Loucy (cell line): ENCODE measurements around the gene CYP21A2.
"Not testable (repeated sequence)": the region's sequence is repeated elsewhere in the genome, so short reads cannot be mapped to it uniquely, and the experiment has no call there.

Experiments
- H2AFZ ChIP-seq: fragments of 200-600 bp; sonication (generic); 2 replicates; pipeline ENCODE4 v1.6.0; 2016; ENCODE audit warnings: antibody characterized with exemption, mild to moderate bottlenecking, low read length, moderate library complexity
- H3F3A ChIP-seq: fragments of 200-600 bp; 2 replicates; pipeline ENCODE4 v1.6.0; 2016; ENCODE audit warnings: antibody characterized with exemption, low read depth, mild to moderate bottlenecking
- H3K27me3 ChIP-seq: fragments of 200-600 bp; sonication (generic); 2 replicates; pipeline ENCODE4 v1.6.1; 2014; ENCODE audit warnings: low read length, mild to moderate bottlenecking; ENCODE audit not compliant: insufficient read depth, poor library complexity, severe bottlenecking
- H3K36me3 ChIP-seq: fragments of 200-600 bp; sonication (generic); 2 replicates; pipeline ENCODE4 v1.6.1; 2016; ENCODE audit warnings: low read length; ENCODE audit not compliant: insufficient read depth
- H3K4me1 ChIP-seq: fragments of 200-600 bp; sonication (generic); 2 replicates; pipeline ENCODE4 v1.5.1; 2014; ENCODE audit warnings: low read length, mild to moderate bottlenecking; ENCODE audit not compliant: insufficient read depth, poor library complexity, severe bottlenecking
- H3K4me2 ChIP-seq: fragments of 200-600 bp; sonication (generic); 2 replicates; pipeline ENCODE4 v1.6.0; 2014; ENCODE audit warnings: antibody characterized with exemption, low read length, low read depth, mild to moderate bottlenecking; ENCODE audit not compliant: poor library complexity, severe bottlenecking
- H3K4me3 ChIP-seq: fragments of 200-600 bp; sonication (generic); 2 replicates; pipeline ENCODE4 v1.5.1; 2014; ENCODE audit warnings: low read length, mild to moderate bottlenecking, mixed read lengths; ENCODE audit not compliant: poor library complexity, severe bottlenecking
- H3K79me2 ChIP-seq: fragments of 200-600 bp; sonication (generic); 2 replicates; pipeline ENCODE4 v1.6.1; 2014; ENCODE audit warnings: low read length; ENCODE audit not compliant: insufficient read depth
- H3K9ac ChIP-seq: fragments of 200-600 bp; sonication (generic); 2 replicates; pipeline ENCODE4 v1.6.0; 2014; ENCODE audit warnings: mild to moderate bottlenecking, low read depth, low read length, moderate library complexity; ENCODE audit not compliant: poor library complexity, severe bottlenecking
- H3K9me2 ChIP-seq: fragments of 200-600 bp; sonication (generic); replicated peaks from 2 replicates; pipeline ENCODE4 v1.6.1; 2016; ENCODE audit warnings: low read depth, low read length, mixed read lengths
- H3K9me3 ChIP-seq: fragments of 200-600 bp; sonication (generic); 2 replicates; pipeline ENCODE4 v1.6.1; 2014; ENCODE audit warnings: mild to moderate bottlenecking, antibody characterized with exemption, low read length, low read depth; ENCODE audit not compliant: insufficient read depth
- H4K20me1 ChIP-seq: fragments of 200-600 bp; sonication (generic); 2 replicates; pipeline ENCODE4 v1.6.0; 2014; ENCODE audit warnings: antibody characterized with exemption, low read length, mild to moderate bottlenecking; ENCODE audit not compliant: insufficient read depth, poor library complexity, severe bottlenecking

The CYP21A2 gene

DNA sequence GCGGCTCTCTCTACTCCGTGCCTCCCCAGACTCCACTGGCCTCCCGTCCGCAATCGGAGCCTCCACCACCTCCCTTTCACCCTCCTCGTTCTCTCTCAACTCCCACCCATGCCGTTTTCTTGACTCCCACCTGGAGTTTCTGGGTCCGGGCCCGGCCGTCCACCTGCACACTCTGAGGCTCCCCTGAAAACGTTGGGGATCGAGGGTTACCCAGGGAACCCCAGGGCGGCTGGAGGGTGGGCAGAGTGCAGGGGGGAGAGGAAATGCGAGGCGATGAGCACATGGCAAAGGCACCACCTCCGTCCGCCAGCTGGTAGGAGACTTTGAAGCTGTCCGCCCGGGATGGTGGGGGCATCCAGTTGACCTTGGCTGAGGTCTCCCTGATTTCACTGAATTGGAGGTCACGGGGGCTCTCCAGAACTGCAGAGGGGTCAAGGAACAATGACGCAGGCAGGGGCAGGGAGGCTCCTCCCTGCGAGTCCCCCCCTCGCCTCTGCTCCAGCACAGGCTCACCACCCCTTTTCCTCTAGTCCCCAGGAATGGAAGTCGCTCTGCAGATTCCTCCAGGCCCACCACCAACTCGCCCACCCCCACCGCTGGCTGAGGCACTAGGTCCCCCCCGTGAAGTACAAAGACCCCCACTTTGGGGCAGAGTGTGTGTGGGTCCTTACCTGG lies 27.2 kb upstream of the CYP21A2 start:
- H3K4me1 ChIP-seq, H3K9ac ChIP-seq: not testable (repeated sequence)

DNA sequence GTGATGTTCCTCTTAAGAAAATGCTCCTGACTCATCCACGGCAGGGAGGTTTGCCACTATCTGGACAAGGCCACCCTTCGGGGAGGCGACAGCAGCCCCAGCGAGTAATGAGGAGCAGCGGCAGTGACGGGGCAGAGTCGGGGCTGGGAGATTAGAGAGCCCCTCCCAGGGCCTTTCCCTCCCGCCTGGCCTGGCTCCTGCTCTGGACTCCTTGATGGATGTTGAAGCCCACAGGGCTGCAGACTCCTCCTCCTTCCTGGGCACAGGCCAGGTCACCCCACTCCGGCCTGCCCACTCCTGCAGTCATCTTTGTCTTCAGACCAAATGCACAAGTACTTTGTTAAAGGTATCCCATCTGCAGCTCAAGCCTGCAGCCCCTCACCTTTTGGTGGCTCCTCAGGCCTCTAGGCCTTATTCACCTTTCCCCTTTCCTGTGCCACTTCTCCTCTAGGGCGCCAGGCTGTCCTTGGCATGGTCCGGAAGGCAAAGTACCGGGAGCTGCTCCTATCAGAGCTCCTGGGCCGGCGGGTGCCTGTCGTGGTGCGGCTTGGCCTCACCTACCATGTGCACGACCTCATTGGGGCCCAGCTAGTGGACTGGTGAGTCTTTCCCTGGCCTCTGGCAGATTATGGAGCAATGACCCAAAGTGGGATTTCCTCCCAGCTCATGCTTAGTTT lies 25.1 kb upstream of the CYP21A2 start:
- not testable (repeated sequence) for H4K20me1 ChIP-seq, H3K4me2 ChIP-seq, H3K9me3 ChIP-seq, H3K79me2 ChIP-seq, H2AFZ ChIP-seq, H3K4me1 ChIP-seq, H3K36me3 ChIP-seq, H3K27me3 ChIP-seq, H3F3A ChIP-seq, H3K9me2 ChIP-seq, H3K9ac ChIP-seq, H3K4me3 ChIP-seq

More for the DNA sequence above, 27.2 kb upstream of the CYP21A2 start:
- not testable (repeated sequence) for H3K4me3 ChIP-seq, H3K4me2 ChIP-seq, H3K79me2 ChIP-seq, H3K27me3 ChIP-seq, H2AFZ ChIP-seq, H3K36me3 ChIP-seq, H3K9me2 ChIP-seq, H3K9me3 ChIP-seq, H3F3A ChIP-seq, H4K20me1 ChIP-seq

DNA sequence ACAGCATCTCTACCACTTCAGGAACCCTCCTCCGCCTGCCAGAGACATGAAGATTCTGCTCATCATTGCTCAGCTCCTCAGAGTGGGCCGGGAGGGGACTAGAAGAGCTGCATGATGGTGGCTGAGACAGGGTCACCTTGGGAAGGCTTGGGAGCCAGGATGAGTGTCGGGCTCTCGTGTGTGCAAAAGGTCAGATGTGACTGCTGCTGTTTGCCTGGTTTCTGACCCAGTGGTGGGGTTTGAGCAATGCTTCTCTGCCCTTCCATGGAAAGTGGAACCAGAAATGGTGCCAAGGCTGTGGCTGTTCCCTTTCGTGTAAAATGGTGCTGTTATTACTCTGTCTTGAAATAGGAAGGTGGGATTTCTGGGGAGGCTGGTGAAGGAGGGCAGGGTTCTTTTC lies 24.5 kb upstream of the CYP21A2 start:
- H3K36me3 ChIP-seq, H3K79me2 ChIP-seq, H3K9me2 ChIP-seq, H3K27me3 ChIP-seq, H3K4me3 ChIP-seq, H3K9ac ChIP-seq, H3K9me3 ChIP-seq, H2AFZ ChIP-seq, H3F3A ChIP-seq, H3K4me1 ChIP-seq, H4K20me1 ChIP-seq, H3K4me2 ChIP-seq: not testable (repeated sequence)

DNA sequence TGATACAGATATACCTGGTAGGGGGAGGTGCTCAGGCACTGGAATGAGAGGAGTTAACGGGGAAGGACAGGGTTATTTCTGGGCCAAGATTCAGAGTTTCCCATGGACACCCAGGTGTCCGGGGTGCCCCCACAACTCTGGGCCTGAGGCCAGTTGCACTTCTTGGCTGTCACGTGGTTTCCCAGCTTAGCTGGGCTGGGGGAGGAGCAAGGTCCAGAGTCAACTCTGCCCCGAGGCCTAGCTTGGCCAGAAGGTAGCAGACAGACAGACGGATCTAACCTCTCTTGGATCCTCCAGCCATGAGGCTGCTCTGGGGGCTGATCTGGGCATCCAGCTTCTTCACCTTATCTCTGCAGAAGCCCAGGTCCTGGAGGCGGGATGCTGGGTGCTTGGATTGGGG lies 23.7 kb upstream of the CYP21A2 start, which contains the start of gene C4B:
Gene C4B, plus strand, starts transcription at position 249 of the 400 bp plus-strand sequence. Its CDS starts 51 bp downstream, at position 300.
- H3K9me3 ChIP-seq, H3K27me3 ChIP-seq, H3K9me2 ChIP-seq, H3K79me2 ChIP-seq, H4K20me1 ChIP-seq, H3K9ac ChIP-seq, H3K4me2 ChIP-seq, H3K36me3 ChIP-seq, H3K4me1 ChIP-seq, H3F3A ChIP-seq, H3K4me3 ChIP-seq, H2AFZ ChIP-seq: not testable (repeated sequence)

DNA sequence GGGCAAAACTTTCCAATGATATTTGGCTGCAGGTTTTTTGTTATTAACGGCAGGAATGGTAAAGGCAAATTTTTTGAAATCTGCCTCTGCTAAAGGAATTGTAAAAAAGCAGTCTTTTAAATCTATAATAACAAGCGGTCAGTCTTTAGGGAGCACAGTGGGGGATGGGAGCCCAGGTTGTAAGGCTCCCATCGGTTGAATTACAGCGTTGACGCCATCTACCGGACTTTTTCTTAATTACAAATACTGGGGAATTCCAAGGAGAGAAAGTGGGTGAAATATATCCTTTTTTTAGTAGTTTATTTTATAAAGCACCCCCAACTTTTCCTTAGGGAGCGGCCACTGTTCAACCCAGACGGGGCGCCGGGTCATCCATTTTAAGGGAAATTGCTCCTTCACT lies 16.1 kb upstream of the CYP21A2 start:
- not testable (repeated sequence) for H4K20me1 ChIP-seq, H3K4me1 ChIP-seq, H3K4me2 ChIP-seq, H3K36me3 ChIP-seq, H3F3A ChIP-seq, H3K9me3 ChIP-seq, H3K79me2 ChIP-seq, H3K9ac ChIP-seq, H3K4me3 ChIP-seq, H3K9me2 ChIP-seq, H2AFZ ChIP-seq, H3K27me3 ChIP-seq

DNA sequence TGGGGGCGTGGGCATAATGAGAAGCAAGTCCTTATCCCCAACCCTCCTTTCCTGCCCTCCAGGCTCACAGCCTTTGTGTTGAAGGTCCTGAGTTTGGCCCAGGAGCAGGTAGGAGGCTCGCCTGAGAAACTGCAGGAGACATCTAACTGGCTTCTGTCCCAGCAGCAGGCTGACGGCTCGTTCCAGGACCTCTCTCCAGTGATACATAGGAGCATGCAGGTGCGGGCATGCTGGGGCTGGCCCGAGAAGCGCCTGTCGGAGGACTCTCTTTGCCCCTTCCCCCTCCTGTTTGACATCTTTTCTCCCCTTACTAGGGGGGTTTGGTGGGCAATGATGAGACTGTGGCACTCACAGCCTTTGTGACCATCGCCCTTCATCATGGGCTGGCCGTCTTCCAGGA lies 9.6 kb upstream of the CYP21A2 start:
- not testable (repeated sequence) for H3K27me3 ChIP-seq, H3K9me2 ChIP-seq, H3K4me2 ChIP-seq, H3F3A ChIP-seq, H3K79me2 ChIP-seq, H3K9me3 ChIP-seq, H3K4me3 ChIP-seq, H2AFZ ChIP-seq, H4K20me1 ChIP-seq, H3K36me3 ChIP-seq, H3K9ac ChIP-seq, H3K4me1 ChIP-seq

DNA sequence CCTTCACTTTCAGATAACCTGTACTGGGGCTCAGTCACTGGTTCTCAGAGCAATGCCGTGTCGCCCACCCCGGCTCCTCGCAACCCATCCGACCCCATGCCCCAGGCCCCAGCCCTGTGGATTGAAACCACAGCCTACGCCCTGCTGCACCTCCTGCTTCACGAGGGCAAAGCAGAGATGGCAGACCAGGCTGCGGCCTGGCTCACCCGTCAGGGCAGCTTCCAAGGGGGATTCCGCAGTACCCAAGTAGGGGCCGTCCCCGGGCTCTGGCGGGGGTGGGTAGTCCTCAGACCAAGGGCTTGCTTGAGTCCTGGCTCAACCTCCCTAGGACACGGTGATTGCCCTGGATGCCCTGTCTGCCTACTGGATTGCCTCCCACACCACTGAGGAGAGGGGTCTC lies 8.7 kb upstream of the CYP21A2 start:
- H2AFZ ChIP-seq, H3K36me3 ChIP-seq, H3K4me3 ChIP-seq, H4K20me1 ChIP-seq, H3K9me2 ChIP-seq, H3K79me2 ChIP-seq, H3K27me3 ChIP-seq, H3K9ac ChIP-seq, H3F3A ChIP-seq, H3K9me3 ChIP-seq, H3K4me2 ChIP-seq, H3K4me1 ChIP-seq: not testable (repeated sequence)
